ENCODE results near the gene SYNE1.
"Not testable (repeated sequence)": the region's sequence is repeated elsewhere in the genome, so short reads cannot be mapped to it uniquely, and the experiment has no call there.

The SYNE1 gene

DNA sequence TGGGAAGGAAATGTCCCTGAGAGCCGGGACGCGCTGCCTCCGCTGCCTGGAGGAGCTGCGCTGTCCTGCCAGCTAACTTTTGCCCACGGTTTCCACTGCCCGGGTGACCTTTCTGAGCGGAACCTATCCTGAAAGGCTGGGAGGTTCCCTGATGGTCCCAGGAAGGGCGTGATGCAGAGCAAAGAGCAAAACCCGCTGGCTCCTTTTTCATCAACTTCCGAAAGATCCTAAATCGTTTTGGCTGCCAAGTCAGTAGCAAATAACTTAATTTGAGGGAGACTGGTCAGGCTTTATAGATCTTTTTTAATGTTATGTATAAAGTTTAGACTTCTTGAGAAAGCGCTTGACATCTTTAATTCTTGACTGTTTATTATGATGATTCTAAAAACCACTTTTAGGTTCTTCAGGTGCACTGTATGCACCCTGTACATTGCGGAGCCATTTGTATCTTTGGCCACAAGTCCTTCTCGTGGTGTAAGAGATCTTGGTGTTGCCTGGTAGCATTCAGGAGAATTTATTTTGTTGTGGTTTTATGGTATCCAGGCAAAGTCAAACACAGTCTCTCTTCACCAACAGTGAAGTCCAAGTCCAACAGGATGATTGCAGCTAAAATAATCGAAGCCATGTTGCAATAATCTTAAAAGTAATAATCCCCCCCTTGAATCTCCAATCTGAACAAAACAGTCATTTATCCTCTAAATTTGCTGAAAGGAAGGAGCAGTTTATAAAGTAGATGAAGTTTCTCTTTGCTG is at the start of gene SYNE1:
Gene SYNE1 (minus strand): TSS at position 67 of the 752 bp plus-strand sequence. CDS start 9,031 bp downstream, outside the sequence.
- no peak for TF ChIP-seq GATA1 (IDR thresholded peaks at IDR 0.05; ENCODE audit: low read depth, low read length)
- TF ChIP-seq POLR2A (IDR thresholded peaks at IDR 0.05; ENCODE audit: low read length): no peak
- no peak for DNase-seq

GRCh38 chr6:152685819-152686218 is 48.7 kb upstream of the SYNE1 start:
- TF ChIP-seq GATA1 (IDR thresholded peaks at IDR 0.05; ENCODE audit: low read depth, low read length) (no peak), POLR2A (IDR thresholded peaks at IDR 0.05; ENCODE audit: low read length) (no peak)

DNA sequence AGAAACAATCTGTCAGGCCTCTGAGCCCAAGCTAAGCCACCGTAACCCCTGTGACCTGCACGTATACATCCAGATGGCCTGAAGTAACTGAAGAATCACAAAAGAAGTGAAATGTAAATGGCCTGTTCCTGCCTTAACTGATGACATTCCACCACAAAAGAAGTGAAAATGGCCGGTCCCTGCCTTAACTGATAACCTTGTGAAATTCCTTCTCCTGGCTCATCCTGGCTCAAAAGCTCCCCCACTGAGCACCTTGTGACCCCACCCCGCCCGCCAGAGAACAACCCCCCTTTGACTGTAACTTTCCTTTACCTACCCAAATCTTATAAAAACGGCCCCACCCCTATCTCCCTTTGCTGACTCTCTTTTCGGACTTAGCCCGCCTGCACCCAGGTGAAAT is 45.8 kb upstream of the SYNE1 start:
- DNase-seq: not testable (repeated sequence)

More at GRCh38 chr6:152685819-152686218, 48.7 kb upstream of the SYNE1 start:
- no peak for DNase-seq

DNA sequence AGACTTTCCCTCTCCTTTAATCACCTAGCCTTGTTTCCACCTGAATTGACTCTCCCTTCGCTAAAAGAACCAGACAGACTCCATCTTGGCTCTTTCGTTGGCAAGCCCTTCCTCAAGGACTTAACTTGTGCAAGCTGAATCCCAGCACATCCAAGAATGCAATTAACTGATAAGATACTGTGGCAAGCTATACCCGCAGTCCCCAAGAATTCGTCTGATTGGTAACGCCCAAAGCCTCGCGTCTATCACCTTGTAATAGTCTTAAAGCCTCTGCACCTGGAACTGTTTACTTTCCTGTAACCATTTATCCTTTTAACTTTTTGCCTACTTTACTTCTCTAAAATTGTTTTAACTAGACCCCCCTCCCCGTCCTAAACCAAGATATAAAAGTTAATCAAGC is 45.0 kb upstream of the SYNE1 start:
- no peak for DNase-seq
- TF ChIP-seq POLR2A (IDR thresholded peaks at IDR 0.05; ENCODE audit: low read length) (no peak), GATA1 (IDR thresholded peaks at IDR 0.05; ENCODE audit: low read depth, low read length) (no peak)

GRCh38 chr6:152680879-152681517 is 43.8 kb upstream of the SYNE1 start:
- no peak for TF ChIP-seq POLR2A (IDR thresholded peaks at IDR 0.05; ENCODE audit: low read length)
- TF ChIP-seq GATA1 (IDR thresholded peaks at IDR 0.05; ENCODE audit: low read depth, low read length): no peak
- no peak for DNase-seq

DNA sequence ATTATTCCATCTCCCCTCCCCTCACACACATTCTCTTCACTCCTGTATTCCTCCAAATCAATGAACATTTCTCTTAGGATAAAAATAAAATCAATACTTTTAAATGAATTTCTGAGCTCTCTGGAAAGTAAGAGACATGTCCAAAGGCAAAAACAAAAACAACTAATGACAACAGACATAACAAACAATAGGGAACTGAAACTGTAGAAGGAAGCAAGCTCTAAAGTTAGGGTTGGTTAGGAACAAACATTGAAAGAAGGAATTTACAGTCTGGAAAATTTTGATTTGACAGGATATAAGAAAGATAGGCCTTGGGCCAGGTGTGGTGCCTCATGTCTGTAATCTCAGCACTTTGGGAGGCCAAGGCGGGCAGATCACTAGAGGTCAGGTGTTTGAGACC is 43.0 kb upstream of the SYNE1 start:
- TF ChIP-seq POLR2A (IDR thresholded peaks at IDR 0.05; ENCODE audit: low read length) (no peak), GATA1 (IDR thresholded peaks at IDR 0.05; ENCODE audit: low read depth, low read length) (no peak)
- DNase-seq: no peak

DNA sequence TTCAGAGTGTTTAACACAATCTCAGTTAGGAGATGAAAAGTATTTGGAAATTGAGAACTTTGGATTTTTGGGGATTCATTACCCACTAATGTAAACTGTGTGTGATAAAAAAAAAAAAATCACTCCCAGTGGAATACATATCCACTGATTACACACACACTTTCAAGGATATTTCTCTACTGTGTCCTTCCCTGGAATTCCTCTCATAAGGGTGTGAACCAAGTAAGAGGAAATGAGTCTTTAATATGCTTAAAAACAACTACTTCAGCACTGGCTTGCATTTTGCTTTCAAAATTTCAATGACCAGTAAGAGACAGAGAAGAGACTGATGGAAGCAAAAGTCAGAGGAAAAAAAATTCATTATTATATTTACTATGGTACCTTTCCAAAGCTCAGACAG is 36.1 kb upstream of the SYNE1 start:
- TF ChIP-seq POLR2A (IDR thresholded peaks at IDR 0.05; ENCODE audit: low read length): no peak
- no peak for TF ChIP-seq GATA1 (IDR thresholded peaks at IDR 0.05; ENCODE audit: low read depth, low read length)
- no peak for DNase-seq

DNA sequence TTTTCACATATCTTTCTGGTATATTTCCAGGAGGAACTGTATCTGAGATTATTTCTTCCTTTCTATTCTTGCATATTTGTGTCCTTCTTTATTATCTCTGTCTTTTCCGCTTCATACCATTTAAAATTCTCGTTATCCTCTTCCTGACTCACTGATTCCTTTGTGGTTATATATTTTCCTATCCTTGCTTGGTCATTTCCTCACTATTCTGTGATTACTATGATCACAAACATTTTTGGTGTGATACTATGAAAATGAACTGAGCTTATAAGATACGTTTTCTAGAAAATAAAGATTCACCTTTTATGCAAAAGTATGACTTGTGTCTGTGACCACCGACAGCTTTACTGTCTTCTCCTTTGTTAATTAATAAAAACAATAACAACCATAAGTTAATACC is 34.0 kb upstream of the SYNE1 start:
- DNase-seq: no peak

GRCh38 chr6:152669895-152670294 is 32.7 kb upstream of the SYNE1 start:
- TF ChIP-seq POLR2A (IDR thresholded peaks at IDR 0.05; ENCODE audit: low read length) (no peak), GATA1 (IDR thresholded peaks at IDR 0.05; ENCODE audit: low read depth, low read length) (no peak)
- peak in 1 of 2 experiments; percentile 2 for DNase-seq

More for the DNA sequence above, 34.0 kb upstream of the SYNE1 start:
- no peak for TF ChIP-seq POLR2A (IDR thresholded peaks at IDR 0.05; ENCODE audit: low read length)
- no peak for TF ChIP-seq GATA1 (IDR thresholded peaks at IDR 0.05; ENCODE audit: low read depth, low read length)

DNA sequence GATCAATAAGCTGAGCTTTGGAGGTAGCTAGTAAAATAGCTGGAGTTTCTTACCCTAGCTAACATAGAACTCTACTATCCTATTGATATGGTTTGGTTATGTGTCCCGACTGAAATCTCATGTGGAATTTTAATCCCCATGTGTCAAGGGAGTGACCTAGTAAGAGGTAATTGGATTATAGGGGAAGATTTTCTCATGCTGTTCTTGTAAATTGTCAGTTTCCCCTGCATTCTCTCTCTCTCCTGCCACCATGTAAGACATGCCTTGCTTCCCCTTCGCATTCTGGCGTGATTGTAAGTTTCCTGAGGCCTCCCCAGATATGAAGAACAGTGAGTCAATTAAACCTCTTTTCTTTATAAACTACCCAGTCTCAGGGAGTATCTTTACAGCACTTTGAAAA is 24.6 kb upstream of the SYNE1 start:
- DNase-seq: no peak
- TF ChIP-seq GATA1 (IDR thresholded peaks at IDR 0.05; ENCODE audit: low read depth, low read length) (no peak), POLR2A (IDR thresholded peaks at IDR 0.05; ENCODE audit: low read length) (no peak)

DNA sequence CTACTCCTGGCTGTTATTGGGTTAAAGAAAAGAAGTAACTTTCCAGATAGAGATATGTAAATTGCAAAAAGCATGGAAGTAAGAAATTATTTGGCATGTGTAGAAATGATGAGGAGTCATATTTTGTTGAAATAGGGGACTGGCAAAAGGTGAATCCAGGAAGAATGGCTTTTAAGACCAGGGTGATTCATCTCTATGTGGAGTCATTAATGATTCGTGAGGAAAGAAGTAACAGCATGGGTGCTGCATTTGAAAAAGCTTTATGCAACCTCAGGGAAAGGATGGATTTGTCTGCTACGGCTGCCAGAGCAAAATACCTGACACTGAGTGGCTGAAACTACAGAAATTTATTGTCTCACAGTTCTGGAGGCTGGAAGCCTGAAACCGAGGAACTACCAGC is 14.8 kb upstream of the SYNE1 start:
- DNase-seq: no peak
- TF ChIP-seq GATA1 (IDR thresholded peaks at IDR 0.05; ENCODE audit: low read depth, low read length): no peak
- no peak for TF ChIP-seq POLR2A (IDR thresholded peaks at IDR 0.05; ENCODE audit: low read length)

DNA sequence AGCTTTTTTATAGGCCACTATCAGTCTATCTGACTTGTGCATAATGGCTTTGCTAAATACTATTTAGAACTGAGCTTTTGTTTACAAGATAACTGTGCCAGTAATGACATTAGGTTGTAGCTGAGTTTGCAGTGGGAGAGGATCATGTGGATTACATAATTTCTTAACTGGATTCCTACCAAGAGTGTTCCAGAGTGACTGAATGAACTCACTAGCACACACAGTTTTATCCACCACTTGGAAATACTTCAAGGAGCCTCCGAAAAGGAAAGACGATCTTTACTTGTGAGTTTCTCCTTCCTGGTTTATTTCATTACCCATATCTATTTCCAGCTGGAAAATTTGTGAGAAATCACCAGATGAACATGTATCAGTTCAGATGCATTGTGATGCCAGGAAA is 10.9 kb upstream of the SYNE1 start:
- no peak for DNase-seq
- TF ChIP-seq POLR2A (IDR thresholded peaks at IDR 0.05; ENCODE audit: low read length) (no peak), GATA1 (IDR thresholded peaks at IDR 0.05; ENCODE audit: low read depth, low read length) (no peak)

DNA sequence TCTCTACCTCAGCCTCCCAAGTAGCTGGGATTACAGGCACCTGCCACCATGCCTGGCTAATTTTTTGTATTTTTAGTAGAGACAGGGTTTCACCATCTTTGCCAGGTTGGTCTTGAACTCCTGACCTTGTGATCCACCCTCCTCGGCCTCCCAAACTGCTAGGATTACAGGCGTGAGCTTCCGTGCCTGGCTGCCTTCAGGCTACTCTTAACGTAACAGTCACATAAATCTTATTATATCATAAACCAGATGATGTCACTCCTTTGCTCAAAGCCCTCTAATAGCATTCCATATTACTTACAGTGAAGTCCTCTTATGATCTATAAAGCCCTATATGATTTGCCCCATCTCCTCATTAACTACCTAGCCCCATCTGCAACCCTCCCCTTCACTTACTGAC is 9.6 kb upstream of the SYNE1 start:
- not testable (repeated sequence) for DNase-seq

GRCh38 chr6:152642578-152643375 is 5.6 kb upstream of the SYNE1 start:
- peak in 1 of 2 experiments; percentile 2 for DNase-seq
- TF ChIP-seq POLR2A (IDR thresholded peaks at IDR 0.05; ENCODE audit: low read length) (no peak), GATA1 (IDR thresholded peaks at IDR 0.05; ENCODE audit: low read depth, low read length) (no peak)

All from erythroblast (primary cell).